Measurements from ENCODE around the gene C1orf52.

- TF ChIP-seq CTCF (conservative IDR thresholded peaks at IDR 0.05; ENCODE audit: low read depth, low read length): no peak
- TF ChIP-seq EZH2 (IDR thresholded peaks at IDR 0.05; ENCODE audit: borderline replicate concordance, low read depth, low read length, poor library complexity, severe bottlenecking): no peak
Observed at GRCh38 chr1:85290826-85291225, 31.4 kb upstream of the C1orf52 start.
